GM23338 (cell line): ENCODE data around the gene VPS52. TPM values are rescaled to one million over a fixed set of nuclear protein-coding genes. Genes with fewer than 3 reads are reported as not detected.

Experiments used
- ATAC-seq: fragments of 200-7000 bp; cut with Tn5 transposase; 3 replicates; pipeline ENCODE4 v1.9.1; 2020
- DNase-seq: peaks from one replicate; pipeline ENCODE4 v3.0.0-alpha.2; 2015; ENCODE audit warnings: low spot score
- H2AFZ ChIP-seq: fragments of 200-600 bp; sonication (generic); 2 replicates; pipeline ENCODE4 v1.8.0; 2016; ENCODE audit warnings: antibody characterized with exemption, mild to moderate bottlenecking, moderate library complexity
- H3F3A ChIP-seq: fragments of 200-600 bp; sonication (generic); replicated peaks from 2 replicates; pipeline ENCODE4 v1.8.0; 2017; ENCODE audit warnings: antibody characterized with exemption, mixed run types, low read depth
- H3K27ac ChIP-seq: fragments of 200-600 bp; sonication (generic); 2 replicates; pipeline ENCODE4 v1.6.1; 2016; ENCODE audit warnings: low read depth
- H3K27me3 ChIP-seq: fragments of 200-600 bp; sonication (generic); 2 replicates; pipeline ENCODE4 v1.8.0; 2016; ENCODE audit warnings: mild to moderate bottlenecking, mixed run types, moderate library complexity; ENCODE audit not compliant: insufficient read depth
- H3K36me3 ChIP-seq: fragments of 200-600 bp; sonication (generic); 2 replicates; pipeline ENCODE4 v1.8.0; 2016; ENCODE audit warnings: mild to moderate bottlenecking; ENCODE audit not compliant: insufficient read depth
- H3K4me1 ChIP-seq: fragments of 200-600 bp; sonication (generic); 2 replicates; pipeline ENCODE4 v1.8.0; 2016; ENCODE audit warnings: mild to moderate bottlenecking, moderate library complexity; ENCODE audit not compliant: insufficient read depth
- H3K4me2 ChIP-seq: fragments of 200-600 bp; sonication (generic); 2 replicates; pipeline ENCODE4 v1.7.1; 2017; ENCODE audit warnings: mixed run types
- H3K4me3 ChIP-seq: fragments of 200-600 bp; sonication (generic); 2 replicates; pipeline ENCODE4 v1.6.1; 2016; ENCODE audit warnings: mixed run types
- H3K79me2 ChIP-seq: fragments of 200-600 bp; sonication (generic); replicated peaks from 2 replicates; pipeline ENCODE4 v1.8.0; 2017; ENCODE audit warnings: mild to moderate bottlenecking; ENCODE audit not compliant: insufficient read depth
- H3K9me2 ChIP-seq: fragments of 200-600 bp; sonication (generic); 2 replicates; pipeline ENCODE4 v1.8.0; 2017; ENCODE audit not compliant: insufficient read depth
- H4K20me1 ChIP-seq: fragments of 200-600 bp; sonication (generic); replicated peaks from 2 replicates; pipeline ENCODE4 v1.8.0; 2017; ENCODE audit warnings: mild to moderate bottlenecking; ENCODE audit not compliant: insufficient read depth
- H3K27ac Mint-ChIP-seq: 2 replicates; pipeline ENCODE4 v1.8.0; 2020; ENCODE audit warnings: inconsistent platforms, mild to moderate bottlenecking, moderate library complexity, mixed read lengths
- H3K27me3 Mint-ChIP-seq: 3 replicates; pipeline ENCODE4 v1.8.0; 2022; ENCODE audit warnings: low read depth, mild to moderate bottlenecking, moderate library complexity, mixed read lengths, inconsistent platforms; ENCODE audit not compliant: insufficient read depth, poor library complexity
- H3K36me3 Mint-ChIP-seq: 3 replicates; pipeline ENCODE4 v1.8.0; 2021; ENCODE audit warnings: low read depth, mild to moderate bottlenecking, inconsistent platforms, moderate library complexity, mixed read lengths
- H3K4me1 Mint-ChIP-seq: 3 replicates; pipeline ENCODE4 v1.8.0; 2020; ENCODE audit warnings: mild to moderate bottlenecking, inconsistent platforms, mixed read lengths
- H3K4me3 Mint-ChIP-seq: 3 replicates; pipeline ENCODE4 v1.8.0; 2021; ENCODE audit warnings: moderate library complexity, mild to moderate bottlenecking, inconsistent platforms, mixed read lengths
- H3K9me3 Mint-ChIP-seq: 3 replicates; pipeline ENCODE4 v1.8.0; 2020; ENCODE audit warnings: moderate library complexity, mild to moderate bottlenecking, inconsistent platforms, mixed read lengths
- CREB1 ChIP-seq: fragments of 250-450 bp; sonication (Bioruptor Pico); IDR thresholded peaks from 2 replicates; pipeline ENCODE4 v1.5.0; 2020; ENCODE audit warnings: low read depth, mild to moderate bottlenecking, moderate library complexity
- EZH2 ChIP-seq: fragments of 200-600 bp; sonication (generic); IDR thresholded peaks from one replicate; pipeline ENCODE4 v1.8.0; 2017; ENCODE audit warnings: antibody characterized with exemption, mild to moderate bottlenecking, low read depth; ENCODE audit not compliant: unreplicated experiment
- EZH2phosphoT487 ChIP-seq: fragments of 200-600 bp; sonication (generic); IDR thresholded peaks from one replicate; pipeline ENCODE4 v1.8.1; 2018; ENCODE audit warnings: antibody characterized with exemption; ENCODE audit not compliant: unreplicated experiment
- JUNB ChIP-seq: IDR thresholded peaks from one replicate; pipeline ENCODE4 v1.6.1; 2016; ENCODE audit warnings: antibody characterized with exemption; ENCODE audit not compliant: unreplicated experiment
- NANOG ChIP-seq: IDR thresholded peaks from 2 replicates; pipeline ENCODE4 v1.6.1; 2016; ENCODE audit warnings: antibody characterized with exemption, borderline replicate concordance
- POLR2AphosphoS5 ChIP-seq: IDR thresholded peaks from 2 replicates; pipeline ENCODE4 v1.6.1; 2016; ENCODE audit warnings: antibody characterized with exemption, low read depth
- ZNF114 ChIP-seq: fragments of 250-450 bp; sonication (Bioruptor Pico); IDR thresholded peaks from 2 replicates; pipeline ENCODE4 v1.5.0; 2020; ENCODE audit warnings: mild to moderate bottlenecking, moderate library complexity
- ZNF331 ChIP-seq: fragments of 250-450 bp; sonication (Bioruptor Pico); IDR thresholded peaks from 2 replicates; pipeline ENCODE4 v1.5.0; 2020; ENCODE audit warnings: low read depth, mild to moderate bottlenecking, moderate library complexity
- polyA plus RNA-seq: library from polyadenylated mRNA; unstranded; fragments of >200 nt; fragmentation: Nextera tagmentation; extraction: Ambion mirVana; gene quantifications from 2 replicates; pipeline ENCODE4 v1.2.1, GENCODE V29; 2016
- total RNA-seq: library from RNA; depleted of rRNA; stranded (reverse); fragments of >200 nt; shearing (Covaris generic); gene quantifications from 2 replicates; pipeline ENCODE4 v1.2.3, GENCODE V29; 2014
- TF ChIP-seq, protein P1 (sequence below): IDR thresholded peaks from one replicate; pipeline ENCODE4 v1.6.1; 2018; ENCODE audit warnings: antibody characterized with exemption; ENCODE audit not compliant: unreplicated experiment
- TF ChIP-seq, protein P2 (sequence below): fragments of 250-450 bp; sonication (Bioruptor Pico); IDR thresholded peaks from 2 replicates; pipeline ENCODE4 v1.5.0; 2020; ENCODE audit warnings: mild to moderate bottlenecking, moderate library complexity

The VPS52 gene
- total and polyA plus RNA-seq, 2 experiments from 2014 or later = 27.9 to 31.1 TPM

DNA sequence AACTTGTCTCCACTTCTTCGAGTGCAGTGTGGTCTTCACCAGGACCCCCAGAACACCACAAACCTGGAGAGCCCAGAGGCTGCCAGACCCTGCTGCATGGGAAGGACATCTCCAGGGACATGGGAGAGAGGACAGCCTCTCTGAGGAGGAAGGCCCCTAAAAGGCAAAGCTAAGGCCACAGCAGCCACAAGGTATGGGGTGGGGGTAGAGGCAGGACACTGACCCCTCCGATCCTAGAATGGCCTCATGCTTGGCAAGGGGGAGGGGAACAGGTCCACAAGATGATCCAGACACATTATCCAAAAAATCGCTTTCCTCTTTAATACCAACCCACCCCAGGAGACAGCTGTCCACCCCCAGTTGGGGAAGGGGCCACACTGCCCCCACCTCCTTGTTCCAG, 7.1 kb upstream of the VPS52 start:
- DNase-seq (no peak), ATAC-seq (no peak)
- no peak overlapping the region for H3K4me3 ChIP-seq
- H3K4me2 ChIP-seq = peak overlapping the region; percentile 100; the same call in 1 of the 2 replicates
- H2AFZ ChIP-seq = no peak overlapping the region
- H3K27me3 ChIP-seq = no peaks in the 10 kb centered on the region
- H3K27ac ChIP-seq = peak overlapping the region; percentile 39; the same call in 1 of the 2 replicates
- peaks cover 28% of the 10 kb centered on the region for H4K20me1 ChIP-seq
- Mint-ChIP-seq H3K9me3 (no peaks in the 10 kb centered on the region), H3K4me1 (peaks cover 34% of the 10 kb centered on the region), H3K27me3 (peaks cover 16% of the 10 kb centered on the region), H3K27ac (no peak overlapping the region), H3K36me3 (peaks cover 77% of the 10 kb centered on the region), H3K4me3 (no peak overlapping the region)
- peaks cover 55% of the 10 kb centered on the region for H3F3A ChIP-seq
- H3K36me3 ChIP-seq = peaks cover 27% of the 10 kb centered on the region
- H3K79me2 ChIP-seq = peaks cover 21% of the 10 kb centered on the region
- H3K9me2 ChIP-seq = no peaks in the 10 kb centered on the region
- peaks cover 37% of the 10 kb centered on the region for H3K4me1 ChIP-seq
- TF ChIP-seq EZH2 (no peak), ZNF114 (CRISPR knock-in tag) (no peak), POLR2AphosphoS5 (no peak), ZNF331 (CRISPR knock-in tag) (no peak), JUNB (no peak), NANOG (no peak)
- TF ChIP-seq, protein P1, sequence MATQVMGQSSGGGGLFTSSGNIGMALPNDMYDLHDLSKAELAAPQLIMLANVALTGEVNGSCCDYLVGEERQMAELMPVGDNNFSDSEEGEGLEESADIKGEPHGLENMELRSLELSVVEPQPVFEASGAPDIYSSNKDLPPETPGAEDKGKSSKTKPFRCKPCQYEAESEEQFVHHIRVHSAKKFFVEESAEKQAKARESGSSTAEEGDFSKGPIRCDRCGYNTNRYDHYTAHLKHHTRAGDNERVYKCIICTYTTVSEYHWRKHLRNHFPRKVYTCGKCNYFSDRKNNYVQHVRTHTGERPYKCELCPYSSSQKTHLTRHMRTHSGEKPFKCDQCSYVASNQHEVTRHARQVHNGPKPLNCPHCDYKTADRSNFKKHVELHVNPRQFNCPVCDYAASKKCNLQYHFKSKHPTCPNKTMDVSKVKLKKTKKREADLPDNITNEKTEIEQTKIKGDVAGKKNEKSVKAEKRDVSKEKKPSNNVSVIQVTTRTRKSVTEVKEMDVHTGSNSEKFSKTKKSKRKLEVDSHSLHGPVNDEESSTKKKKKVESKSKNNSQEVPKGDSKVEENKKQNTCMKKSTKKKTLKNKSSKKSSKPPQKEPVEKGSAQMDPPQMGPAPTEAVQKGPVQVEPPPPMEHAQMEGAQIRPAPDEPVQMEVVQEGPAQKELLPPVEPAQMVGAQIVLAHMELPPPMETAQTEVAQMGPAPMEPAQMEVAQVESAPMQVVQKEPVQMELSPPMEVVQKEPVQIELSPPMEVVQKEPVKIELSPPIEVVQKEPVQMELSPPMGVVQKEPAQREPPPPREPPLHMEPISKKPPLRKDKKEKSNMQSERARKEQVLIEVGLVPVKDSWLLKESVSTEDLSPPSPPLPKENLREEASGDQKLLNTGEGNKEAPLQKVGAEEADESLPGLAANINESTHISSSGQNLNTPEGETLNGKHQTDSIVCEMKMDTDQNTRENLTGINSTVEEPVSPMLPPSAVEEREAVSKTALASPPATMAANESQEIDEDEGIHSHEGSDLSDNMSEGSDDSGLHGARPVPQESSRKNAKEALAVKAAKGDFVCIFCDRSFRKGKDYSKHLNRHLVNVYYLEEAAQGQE = no peak

DNA sequence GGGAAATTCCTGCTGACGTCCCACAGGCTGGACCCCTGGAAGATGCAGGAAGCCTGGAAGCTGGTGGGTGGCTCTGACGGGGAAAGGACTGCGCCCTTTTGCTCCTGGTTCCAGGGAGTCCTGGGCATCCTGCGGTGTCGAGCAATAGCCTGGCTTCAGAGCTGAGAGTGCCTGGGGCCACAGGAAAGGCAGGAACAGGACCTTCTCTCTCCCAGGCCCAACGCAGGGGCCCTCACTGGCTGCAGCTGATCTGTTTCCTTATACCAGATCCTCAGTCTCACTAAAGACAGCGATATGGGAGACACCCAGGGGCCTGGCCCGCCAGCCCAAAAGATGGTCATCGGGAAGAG, 6.7 kb upstream of the VPS52 start:
- Histone ChIP-seq H4K20me1 (peaks cover 33% of the 10 kb centered on the region), H3K4me2 (peak overlapping the region; percentile 100), H3K9me2 (no peaks in the 10 kb centered on the region), H3K36me3 (peaks cover 32% of the 10 kb centered on the region), H3K79me2 (peaks cover 26% of the 10 kb centered on the region), H2AFZ (no peak overlapping the region), H3K4me3 (peak overlapping the region; percentile 99), H3K27ac (peak overlapping the region; percentile 39; the same call in 1 of the 2 replicates), H3K4me1 (peaks cover 42% of the 10 kb centered on the region), H3K27me3 (no peaks in the 10 kb centered on the region), H3F3A (peaks cover 59% of the 10 kb centered on the region)
- Mint-ChIP-seq H3K36me3 (peaks cover 80% of the 10 kb centered on the region), H3K9me3 (no peaks in the 10 kb centered on the region), H3K4me1 (peaks cover 38% of the 10 kb centered on the region), H3K4me3 (peak overlapping the region; percentile 82; the same call in 2 of the 3 replicates), H3K27me3 (peaks cover 17% of the 10 kb centered on the region), H3K27ac (no peak overlapping the region)
- no peak for ATAC-seq
- no peak for DNase-seq
- TF ChIP-seq ZNF331 (CRISPR knock-in tag) (no peak), EZH2phosphoT487 (no peak), CREB1 (no peak), NANOG (no peak)
- TF ChIP-seq, protein P2, sequence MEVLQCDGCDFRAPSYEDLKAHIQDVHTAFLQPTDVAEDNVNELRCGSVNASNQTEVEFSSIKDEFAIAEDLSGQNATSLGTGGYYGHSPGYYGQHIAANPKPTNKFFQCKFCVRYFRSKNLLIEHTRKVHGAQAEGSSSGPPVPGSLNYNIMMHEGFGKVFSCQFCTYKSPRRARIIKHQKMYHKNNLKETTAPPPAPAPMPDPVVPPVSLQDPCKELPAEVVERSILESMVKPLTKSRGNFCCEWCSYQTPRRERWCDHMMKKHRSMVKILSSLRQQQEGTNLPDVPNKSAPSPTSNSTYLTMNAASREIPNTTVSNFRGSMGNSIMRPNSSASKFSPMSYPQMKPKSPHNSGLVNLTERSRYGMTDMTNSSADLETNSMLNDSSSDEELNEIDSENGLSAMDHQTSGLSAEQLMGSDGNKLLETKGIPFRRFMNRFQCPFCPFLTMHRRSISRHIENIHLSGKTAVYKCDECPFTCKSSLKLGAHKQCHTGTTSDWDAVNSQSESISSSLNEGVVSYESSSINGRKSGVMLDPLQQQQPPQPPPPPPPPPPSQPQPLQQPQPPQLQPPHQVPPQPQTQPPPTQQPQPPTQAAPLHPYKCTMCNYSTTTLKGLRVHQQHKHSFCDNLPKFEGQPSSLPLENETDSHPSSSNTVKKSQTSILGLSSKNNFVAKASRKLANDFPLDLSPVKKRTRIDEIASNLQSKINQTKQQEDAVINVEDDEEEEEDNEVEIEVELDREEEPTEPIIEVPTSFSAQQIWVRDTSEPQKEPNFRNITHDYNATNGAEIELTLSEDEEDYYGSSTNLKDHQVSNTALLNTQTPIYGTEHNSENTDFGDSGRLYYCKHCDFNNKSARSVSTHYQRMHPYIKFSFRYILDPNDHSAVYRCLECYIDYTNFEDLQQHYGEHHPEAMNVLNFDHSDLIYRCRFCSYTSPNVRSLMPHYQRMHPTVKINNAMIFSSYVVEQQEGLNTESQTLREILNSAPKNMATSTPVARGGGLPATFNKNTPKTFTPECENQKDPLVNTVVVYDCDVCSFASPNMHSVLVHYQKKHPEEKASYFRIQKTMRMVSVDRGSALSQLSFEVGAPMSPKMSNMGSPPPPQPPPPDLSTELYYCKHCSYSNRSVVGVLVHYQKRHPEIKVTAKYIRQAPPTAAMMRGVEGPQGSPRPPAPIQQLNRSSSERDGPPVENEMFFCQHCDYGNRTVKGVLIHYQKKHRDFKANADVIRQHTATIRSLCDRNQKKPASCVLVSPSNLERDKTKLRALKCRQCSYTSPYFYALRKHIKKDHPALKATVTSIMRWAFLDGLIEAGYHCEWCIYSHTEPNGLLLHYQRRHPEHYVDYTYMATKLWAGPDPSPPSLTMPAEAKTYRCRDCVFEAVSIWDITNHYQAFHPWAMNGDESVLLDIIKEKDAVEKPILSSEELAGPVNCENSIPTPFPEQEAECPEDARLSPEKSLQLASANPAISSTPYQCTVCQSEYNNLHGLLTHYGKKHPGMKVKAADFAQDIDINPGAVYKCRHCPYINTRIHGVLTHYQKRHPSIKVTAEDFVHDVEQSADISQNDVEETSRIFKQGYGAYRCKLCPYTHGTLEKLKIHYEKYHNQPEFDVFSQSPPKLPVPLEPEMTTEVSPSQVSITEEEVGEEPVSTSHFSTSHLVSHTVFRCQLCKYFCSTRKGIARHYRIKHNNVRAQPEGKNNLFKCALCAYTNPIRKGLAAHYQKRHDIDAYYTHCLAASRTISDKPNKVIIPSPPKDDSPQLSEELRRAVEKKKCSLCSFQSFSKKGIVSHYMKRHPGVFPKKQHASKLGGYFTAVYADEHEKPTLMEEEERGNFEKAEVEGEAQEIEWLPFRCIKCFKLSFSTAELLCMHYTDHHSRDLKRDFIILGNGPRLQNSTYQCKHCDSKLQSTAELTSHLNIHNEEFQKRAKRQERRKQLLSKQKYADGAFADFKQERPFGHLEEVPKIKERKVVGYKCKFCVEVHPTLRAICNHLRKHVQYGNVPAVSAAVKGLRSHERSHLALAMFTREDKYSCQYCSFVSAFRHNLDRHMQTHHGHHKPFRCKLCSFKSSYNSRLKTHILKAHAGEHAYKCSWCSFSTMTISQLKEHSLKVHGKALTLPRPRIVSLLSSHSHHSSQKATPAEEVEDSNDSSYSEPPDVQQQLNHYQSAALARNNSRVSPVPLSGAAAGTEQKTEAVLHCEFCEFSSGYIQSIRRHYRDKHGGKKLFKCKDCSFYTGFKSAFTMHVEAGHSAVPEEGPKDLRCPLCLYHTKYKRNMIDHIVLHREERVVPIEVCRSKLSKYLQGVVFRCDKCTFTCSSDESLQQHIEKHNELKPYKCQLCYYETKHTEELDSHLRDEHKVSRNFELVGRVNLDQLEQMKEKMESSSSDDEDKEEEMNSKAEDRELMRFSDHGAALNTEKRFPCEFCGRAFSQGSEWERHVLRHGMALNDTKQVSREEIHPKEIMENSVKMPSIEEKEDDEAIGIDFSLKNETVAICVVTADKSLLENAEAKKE (CRISPR knock-in tag) = no peak
